ENCODE measurements around the gene IGSF9B.

DNA sequence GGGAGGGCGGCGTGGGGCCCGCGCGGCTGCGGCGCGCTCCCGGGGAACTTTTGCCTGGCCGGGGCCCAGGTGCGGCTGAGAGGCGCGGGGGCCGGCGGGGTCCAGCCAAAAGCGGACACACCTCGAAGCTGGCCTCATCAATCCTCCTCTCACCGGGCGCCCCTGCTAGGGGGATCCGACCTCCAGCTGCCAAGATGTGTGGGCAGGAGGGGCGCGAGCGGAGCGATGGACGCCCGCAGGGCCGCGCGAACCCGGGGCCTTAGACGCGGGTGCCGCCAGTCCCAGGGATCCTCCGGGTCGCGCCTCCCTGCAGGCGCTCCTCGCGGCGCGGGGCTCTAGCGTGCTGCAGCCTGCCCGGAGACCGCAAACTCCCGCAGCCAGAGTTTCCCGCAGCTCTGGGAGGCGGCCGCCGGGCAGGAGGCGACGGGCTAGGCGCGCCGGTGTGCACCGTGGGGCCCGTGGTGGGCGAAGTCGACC, 785 bp downstream of the IGSF9B start:
- TF ChIP-seq, protein P1, sequence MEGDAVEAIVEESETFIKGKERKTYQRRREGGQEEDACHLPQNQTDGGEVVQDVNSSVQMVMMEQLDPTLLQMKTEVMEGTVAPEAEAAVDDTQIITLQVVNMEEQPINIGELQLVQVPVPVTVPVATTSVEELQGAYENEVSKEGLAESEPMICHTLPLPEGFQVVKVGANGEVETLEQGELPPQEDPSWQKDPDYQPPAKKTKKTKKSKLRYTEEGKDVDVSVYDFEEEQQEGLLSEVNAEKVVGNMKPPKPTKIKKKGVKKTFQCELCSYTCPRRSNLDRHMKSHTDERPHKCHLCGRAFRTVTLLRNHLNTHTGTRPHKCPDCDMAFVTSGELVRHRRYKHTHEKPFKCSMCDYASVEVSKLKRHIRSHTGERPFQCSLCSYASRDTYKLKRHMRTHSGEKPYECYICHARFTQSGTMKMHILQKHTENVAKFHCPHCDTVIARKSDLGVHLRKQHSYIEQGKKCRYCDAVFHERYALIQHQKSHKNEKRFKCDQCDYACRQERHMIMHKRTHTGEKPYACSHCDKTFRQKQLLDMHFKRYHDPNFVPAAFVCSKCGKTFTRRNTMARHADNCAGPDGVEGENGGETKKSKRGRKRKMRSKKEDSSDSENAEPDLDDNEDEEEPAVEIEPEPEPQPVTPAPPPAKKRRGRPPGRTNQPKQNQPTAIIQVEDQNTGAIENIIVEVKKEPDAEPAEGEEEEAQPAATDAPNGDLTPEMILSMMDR (optimal IDR thresholded peaks at IDR 0.05 in 1 of 3, IDR thresholded peaks at IDR 0.05 in 1 of 3, conservative IDR thresholded peaks at IDR 0.05 in 1 of 3; ENCODE audit: extremely low read depth in 1 of 3, insufficient read depth in 2 of 3, low read length in 3 of 3), result no peak
- peak; percentile 23 for TF ChIP-seq EZH2 (IDR thresholded peaks at IDR 0.05; ENCODE audit: low read length)

Measured in keratinocyte (primary cell).